ENCODE data around the gene FKBP5.
A peak's percentile ranks its signal among the peaks of the same experiment; 100 is the strongest.
"Not testable (repeated sequence)": the region's sequence is repeated elsewhere in the genome, so short reads cannot be mapped to it uniquely, and the experiment has no call there.

The FKBP5 gene

DNA sequence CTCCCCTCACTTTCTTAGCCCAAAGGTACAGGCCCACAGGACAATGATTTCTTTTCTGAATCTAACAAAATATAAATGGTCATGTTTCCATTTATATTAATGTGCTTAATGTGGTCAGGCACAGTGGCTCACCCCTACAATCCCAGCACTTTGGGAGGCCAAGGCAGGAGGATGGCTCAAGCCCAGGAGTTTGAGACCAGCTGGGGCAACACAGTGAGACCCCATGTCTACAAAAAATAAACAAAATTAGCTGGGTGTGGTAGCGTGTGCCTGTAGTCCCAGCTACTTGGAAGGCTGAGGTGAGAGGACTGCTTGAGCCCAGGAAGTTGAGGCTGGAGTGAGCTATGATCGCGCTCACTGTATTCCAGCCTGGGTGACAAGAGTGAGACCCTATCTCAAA, 98.8 kb downstream of the FKBP5 start:
- DNase-seq (ENCODE audit: low read depth in 1 of 2, low spot score in 1 of 2) = no peak

DNA sequence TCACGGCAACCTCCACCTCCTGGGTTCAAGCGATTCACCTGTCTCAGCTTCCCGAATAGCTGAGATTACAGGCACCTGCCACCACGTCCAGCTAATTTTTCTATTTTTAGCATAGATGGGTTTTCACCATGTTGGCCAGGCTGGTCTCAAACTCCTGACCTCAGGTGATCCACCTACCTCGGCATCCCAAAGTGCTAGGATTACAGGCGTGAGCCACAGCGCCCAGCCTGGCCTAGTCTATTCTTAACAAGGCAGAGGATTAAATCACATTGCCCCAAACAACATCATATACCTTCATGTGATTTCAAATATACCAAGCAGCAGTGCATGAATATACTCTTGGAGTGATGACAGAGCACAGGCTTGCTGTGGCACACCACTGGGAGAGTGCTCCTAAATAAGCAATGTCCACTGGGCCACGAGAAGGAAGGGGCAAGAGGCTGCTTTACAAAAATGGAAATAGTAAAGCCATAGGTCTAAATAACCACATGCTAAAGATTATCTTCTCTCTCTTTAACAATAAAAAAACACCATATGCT, 99.4 kb downstream of the FKBP5 start:
- DNase-seq (ENCODE audit: low read depth in 1 of 2, low spot score in 1 of 2) = no peak

DNA sequence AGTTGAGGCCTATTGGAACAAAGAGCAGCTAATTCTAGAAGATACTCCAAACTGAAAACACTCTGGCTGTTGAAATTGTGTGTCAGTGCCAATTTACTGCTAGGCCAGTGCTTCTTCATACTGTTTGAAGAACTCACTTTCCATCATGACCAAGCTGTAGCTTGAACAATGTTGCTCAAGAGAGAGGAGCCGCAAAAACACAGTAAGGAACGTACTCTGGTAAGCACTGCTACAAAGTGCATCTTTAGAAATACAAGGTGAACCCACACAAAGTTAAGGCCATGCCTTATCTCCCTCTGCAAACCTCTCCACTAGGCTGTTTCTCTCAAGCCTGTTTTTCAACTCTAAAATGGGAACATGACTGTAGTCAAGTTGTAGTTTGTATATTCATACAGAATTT, 101.5 kb downstream of the FKBP5 start:
- DNase-seq (ENCODE audit: low read depth in 1 of 2, low spot score in 1 of 2) = no peak

DNA sequence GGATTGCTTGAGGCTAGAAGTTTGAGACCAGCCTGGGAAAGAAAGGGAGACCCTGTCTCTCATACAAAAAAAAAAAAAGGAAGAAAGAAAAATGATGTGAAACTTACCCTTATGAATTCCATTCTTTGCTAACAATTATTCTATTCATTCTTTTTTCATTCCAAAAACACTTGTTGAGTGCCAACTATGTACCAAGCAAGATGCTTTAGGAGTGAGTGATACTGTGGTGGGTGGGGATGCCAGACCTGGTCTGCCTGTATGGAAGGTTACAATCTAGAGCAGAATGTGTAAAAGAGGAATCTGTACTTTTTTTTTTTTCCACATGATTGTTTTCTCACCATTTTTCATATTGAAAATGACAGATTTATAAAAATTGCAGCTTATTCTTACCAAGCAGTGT, 102.2 kb downstream of the FKBP5 start:
- no peak for DNase-seq (ENCODE audit: low read depth in 1 of 2, low spot score in 1 of 2)

DNA sequence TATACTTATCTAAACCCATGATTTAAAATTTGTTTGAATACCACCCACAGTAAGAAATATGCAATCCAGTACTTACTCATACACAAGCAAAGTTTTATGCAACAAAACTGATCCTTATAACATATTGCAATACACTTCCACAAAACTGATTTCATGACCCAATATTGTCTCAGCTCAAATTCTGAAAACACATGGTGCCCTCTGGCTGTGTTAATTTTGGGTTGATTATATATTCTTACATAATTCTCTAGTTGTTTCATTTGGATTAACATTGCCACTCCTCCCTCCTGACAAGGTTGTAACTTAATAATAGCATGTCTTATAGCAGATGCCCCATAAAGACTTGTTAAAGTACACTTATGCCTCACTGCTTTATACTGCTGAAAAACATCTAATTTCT, 103.1 kb downstream of the FKBP5 start:
- DNase-seq (ENCODE audit: low read depth in 1 of 2, low spot score in 1 of 2) = no peak

DNA sequence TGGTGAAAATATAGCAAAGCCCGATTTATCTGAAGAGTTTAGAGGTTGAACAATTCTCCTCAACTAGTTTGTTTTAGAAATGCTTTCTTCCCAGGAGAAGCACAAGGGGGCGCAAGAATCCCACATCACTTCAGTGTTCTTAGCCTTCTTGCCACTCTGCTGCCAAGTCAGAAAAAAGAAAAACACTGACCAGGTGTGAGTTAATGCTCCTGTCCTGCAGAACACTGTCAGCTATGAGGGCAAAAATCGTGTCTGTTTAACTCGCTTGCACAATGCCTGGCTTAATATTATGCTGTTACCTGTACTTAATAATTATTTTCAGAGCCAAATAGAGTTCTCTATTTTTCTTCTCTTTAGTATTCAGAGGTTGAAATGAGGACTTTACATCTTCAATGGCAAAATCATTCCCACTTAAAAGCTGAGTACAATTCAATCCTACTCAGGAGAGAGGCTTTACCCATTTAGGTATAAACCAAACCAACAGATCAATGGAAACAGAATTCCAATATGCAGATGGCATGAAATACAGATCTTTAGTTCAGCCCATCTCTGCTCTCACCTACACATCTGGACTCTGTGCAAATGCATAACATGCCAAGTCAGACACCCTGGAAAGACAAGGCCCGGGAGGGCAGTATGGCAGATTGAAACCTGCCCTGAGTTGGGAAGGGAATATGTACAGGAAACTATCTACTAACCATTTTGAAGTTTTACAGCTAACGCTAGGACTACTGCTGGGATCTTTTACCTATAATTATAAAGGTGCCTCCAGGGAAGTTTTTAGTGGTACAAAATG, 104.6 kb downstream of the FKBP5 start:
- DNase-seq (ENCODE audit: low read depth in 1 of 2, low spot score in 1 of 2) = peak; percentile 49 to 55

DNA sequence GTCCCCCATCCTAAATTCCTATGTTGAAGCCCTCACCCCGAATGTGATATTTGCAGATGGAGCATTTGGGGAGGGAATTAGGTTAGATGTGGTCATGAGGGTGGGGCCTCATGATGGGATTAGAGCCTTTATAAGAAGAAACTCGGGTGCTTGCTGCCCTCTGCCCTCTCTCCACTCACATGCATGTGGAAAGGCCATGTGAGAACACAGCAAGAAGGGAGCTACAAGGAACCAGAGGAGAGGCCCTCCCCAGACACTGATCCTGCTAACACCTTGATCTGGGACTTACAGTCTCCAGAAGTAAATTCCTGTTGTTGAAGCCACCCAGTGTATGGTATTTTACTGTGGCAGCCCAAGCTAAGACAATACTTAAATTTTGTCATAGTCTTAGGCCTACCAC, 106.4 kb downstream of the FKBP5 start:
- DNase-seq (ENCODE audit: low read depth in 1 of 2, low spot score in 1 of 2) = no peak

DNA sequence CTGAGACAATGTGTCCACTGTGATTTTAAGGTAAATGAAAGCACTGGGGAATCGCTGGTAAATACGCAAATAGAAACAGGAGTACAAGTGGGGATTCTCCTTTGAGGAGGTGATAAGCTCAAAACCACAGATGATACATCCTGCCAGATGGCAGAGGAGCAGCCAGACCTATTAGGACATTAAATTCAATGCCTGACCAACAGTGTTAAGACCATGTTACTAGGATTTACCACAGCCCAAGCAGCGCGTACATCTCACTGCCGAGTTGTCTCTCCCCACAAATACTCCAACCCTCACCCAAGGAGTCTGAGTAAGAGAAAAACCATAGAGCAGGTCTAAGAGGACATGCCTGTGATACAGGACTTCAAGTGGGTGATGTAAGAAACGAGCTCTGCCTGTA, 107.1 kb downstream of the FKBP5 start:
- DNase-seq (ENCODE audit: low read depth in 1 of 2, low spot score in 1 of 2) = no peak

DNA sequence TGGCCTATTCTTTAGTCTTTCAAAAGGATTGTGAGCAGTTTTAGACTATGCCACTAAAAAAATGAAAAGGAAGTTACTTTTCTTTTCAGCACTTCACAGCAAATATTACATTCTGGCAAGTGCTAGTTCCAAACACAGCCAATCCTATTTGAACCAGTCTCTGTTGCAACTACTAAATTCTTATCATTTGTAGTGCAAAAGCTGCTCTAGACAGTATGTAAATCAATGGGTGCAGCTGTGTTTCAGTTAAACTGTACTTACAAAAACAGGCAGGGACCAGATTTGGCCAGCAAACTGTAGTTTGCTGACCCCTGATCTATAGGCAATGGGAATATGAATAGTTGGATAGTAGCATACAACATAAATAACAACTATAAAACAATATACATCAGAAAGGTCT, 107.9 kb downstream of the FKBP5 start:
- no peak for DNase-seq (ENCODE audit: low read depth in 1 of 2, low spot score in 1 of 2)

DNA sequence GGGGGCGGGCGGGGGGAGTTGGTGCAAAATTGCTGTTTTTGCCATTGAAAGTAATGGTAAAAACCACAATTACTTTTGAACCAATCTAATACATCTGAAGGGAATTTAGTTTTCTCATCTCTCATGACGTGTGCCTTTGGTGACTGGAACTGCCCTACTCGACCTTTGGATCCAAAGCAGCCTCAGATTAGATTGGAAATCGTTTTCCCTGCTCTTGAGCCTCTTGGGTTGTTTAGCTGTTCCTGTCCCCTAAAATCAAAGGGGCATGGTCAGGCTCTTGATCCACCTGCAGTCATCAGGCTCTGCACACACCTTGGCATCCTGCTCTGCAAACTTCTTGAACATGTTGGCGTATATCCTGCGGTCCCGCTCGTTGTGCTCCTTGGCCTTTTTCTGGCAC, 112.0 kb downstream of the FKBP5 start:
- no peak for DNase-seq (ENCODE audit: low read depth in 1 of 2, low spot score in 1 of 2)

DNA sequence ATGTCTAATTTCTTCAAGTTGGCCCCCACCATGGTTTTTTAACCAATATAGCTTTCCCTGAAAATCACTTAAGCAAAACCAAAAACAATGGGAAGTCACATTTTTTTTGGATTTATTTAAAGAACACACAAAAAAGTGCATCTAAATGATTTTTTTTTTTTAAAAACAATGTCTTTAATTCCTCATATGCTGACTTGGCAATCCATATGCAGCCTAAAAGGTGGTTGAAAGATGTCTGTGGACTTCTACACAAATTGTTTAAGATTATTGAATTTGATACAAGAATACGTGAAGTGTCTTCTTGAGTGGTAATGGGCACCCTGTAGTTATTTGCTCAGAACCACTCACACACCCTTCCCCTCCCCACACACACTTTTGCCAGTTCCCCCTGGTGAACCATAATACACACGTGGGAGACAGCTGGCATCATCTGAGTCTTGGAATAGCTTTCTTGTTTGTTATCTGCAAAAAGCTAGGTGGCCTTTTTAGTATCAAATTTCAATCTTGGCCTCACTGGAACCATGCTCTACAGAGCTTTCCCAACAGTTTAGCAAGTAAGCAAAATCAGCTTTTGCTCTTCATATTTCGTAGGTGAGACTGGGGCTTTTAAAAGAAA, 115.1 kb downstream of the FKBP5 start:
- DNase-seq (ENCODE audit: low read depth in 1 of 2, low spot score in 1 of 2) = no peak

DNA sequence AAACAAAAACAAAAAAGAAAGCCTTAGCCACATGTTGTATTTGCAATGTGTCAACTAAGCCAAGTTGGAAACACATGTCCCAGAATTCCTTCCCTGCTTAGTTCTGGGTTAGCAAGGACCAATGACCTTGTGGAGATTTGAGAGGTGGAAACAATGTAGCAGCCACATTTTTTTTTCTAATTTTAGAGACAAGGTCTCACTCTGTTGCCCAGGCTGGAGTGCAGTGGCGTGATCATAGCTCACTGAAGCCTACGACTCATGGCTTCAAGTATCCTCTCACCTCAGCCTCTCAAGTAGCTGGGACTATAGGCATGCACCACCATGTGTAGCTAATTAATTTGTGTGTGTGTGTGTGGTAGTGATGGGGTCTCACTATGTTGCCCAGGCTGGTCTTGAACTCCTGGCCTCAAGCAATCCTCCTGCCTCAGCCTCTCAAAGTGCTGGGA, 117.8 kb downstream of the FKBP5 start:
- DNase-seq (ENCODE audit: low read depth in 1 of 2, low spot score in 1 of 2) = not testable (repeated sequence)

DNA sequence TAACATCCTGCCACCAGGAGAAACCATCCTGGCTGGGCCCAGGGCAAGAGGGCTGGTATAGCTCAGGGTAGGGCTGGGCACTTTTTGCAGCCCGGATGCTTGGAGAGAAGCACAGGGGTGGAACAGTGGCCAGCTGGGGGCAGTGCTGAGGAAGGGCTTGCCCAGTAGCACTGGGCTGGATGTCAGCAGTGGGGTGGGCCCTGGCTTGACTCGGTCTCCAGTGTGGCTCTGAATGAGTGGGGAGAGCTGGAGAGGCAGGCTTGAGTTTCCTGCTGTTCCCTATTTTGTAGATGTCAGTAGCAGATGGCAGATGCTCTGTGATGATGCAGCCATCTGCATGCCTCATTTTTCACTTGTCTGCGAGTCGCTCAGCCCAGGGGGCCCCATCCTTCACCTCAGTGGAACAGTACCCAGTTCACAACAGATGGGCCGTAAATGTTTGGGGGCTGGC, 119.7 kb downstream of the FKBP5 start:
- peak in 1 of 2 donors; percentile 5 for DNase-seq (ENCODE audit: low read depth in 1 of 2, low spot score in 1 of 2)

DNA sequence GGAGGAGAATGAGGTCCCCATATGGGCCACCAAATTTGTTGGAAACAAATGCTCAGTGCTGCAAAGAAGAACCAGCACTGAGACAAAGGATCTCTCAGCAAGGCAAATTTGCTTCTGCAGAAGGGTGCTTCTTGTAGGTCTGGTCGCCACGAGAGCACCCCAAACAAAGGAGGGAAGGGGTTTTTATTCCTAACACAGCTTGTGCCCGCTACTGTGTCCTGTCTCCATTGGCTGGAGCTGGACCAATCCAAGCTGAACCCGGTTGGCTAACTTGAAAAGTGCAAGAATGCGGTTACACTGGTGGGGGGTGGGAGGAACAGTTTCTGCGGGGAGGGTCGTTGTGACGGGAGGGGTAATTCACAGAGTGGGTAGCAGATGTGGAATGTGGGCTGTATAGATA, 121.9 kb downstream of the FKBP5 start:
- no peak for DNase-seq (ENCODE audit: low read depth in 1 of 2, low spot score in 1 of 2)

DNA sequence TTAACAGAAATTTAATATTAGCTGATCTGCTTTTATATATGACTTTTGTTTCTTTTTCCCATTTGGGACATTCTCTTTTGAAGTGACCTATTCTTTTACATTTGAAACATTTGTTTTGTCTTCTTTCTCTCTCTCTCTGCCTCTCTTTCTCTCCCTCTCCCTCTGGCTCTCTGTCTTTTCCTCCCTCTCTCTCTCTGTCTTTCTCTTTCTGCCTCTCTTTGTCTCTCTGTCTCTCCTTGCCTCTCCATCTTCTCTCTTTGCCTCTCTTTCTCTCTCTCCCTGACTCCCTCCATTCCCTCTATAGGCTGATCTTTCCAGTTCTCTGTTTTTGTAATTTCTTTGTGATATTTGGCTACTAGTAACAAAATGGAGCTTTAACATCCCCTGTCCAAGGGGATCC, 124.0 kb downstream of the FKBP5 start:
- DNase-seq (ENCODE audit: low read depth in 1 of 2, low spot score in 1 of 2) = no peak

DNA sequence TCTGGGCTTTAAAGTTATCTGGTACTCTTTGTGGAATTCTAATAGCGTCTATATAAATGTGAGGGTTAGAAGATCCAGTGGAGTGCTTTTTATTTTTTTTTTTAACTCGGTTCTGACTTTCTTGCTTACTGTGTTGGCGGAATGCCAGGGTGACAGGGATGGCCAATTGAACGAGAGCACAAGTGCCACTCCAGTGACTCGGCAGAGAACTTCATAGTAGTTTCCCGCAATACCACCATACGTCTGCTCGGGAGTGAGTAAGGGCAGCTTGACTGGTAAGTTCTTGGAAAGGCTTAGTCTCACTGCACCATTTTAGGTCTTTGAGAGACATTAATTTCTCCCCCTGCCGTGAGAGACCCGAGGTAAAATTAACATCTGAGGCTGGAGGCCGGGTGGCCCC, 126.7 kb downstream of the FKBP5 start:
- no peak for DNase-seq (ENCODE audit: low read depth in 1 of 2, low spot score in 1 of 2)

DNA sequence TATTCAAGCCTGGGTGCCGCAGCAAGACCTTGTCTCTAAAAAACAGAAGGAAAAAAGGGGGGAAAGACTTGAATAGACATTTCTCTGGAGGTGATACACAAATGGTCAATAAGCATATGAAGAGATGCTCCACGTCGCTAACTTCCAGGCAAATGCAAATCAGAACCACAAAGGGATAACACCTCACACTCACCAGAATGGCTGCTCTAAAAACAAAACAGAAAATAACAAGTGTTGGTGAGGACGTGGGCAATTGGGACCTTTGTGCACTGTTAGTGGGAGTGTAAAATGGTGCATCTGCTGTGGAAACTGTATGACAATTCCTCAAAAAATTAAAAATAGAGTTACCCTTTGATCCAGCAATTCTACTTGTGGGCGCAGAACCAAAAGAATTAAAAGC, 127.6 kb downstream of the FKBP5 start:
- DNase-seq (ENCODE audit: low read depth in 1 of 2, low spot score in 1 of 2) = no peak

DNA sequence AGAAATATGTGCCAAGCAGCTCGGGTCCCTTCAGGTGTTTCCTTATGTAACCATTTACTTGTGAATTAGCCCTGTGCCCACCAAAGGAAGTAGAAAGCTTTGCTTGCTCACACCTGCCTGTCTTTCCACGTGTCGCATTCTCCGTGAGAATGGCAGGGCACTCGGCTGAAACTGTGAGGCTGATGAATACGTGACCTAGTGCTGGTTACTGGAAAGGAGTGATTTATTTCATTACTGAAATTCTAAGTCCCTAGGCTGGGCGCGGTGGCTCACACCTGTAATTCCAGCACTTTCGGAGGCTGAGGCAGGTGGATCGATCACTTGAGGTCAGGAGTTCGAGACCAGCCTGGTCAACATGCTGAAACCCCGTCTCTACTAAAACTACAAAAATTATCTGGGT, 130.1 kb downstream of the FKBP5 start:
- DNase-seq (ENCODE audit: low read depth in 1 of 2, low spot score in 1 of 2) = no peak

DNA sequence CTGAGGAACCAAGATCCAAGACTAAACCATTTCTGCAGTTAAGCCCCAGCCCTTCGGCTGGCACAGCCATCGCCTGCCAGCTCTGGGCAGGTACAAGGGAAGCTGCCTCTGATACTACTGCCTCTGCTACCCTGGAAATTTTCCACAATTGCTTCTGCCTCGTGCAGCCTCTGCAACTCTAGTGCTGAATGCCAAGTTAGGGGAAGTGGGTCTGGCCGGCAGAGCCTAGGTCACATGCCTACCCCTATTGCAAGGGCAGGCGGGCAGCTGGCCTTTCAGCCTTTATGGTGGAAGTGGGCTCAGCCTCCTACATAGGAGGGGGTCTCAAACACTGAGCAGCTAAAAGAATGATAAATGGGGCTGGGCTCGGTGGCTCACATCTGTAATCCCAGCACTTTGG, 131.5 kb downstream of the FKBP5 start:
- no peak for DNase-seq (ENCODE audit: low read depth in 1 of 2, low spot score in 1 of 2)

DNA sequence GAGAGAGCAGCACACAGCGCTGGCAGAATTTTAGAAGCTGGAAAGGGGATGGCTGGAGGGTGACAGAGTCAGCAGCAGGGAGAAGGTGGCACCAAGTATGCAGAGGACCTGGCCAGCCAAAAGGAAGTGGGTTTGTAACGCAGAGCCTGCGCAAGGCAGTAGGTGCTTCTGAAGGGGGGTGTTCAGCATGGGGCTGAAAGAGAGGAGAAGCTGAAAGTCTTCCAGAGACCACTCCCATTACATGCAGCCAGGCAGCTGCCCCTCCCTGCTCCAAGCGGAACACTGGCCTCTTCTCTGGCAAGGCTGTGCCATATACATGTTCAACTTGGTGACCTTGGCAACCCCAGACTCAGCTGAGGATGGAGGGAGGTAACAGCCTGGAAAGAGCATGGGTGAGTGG, 133.9 kb downstream of the FKBP5 start:
- DNase-seq (ENCODE audit: low read depth in 1 of 2, low spot score in 1 of 2) = no peak

DNA sequence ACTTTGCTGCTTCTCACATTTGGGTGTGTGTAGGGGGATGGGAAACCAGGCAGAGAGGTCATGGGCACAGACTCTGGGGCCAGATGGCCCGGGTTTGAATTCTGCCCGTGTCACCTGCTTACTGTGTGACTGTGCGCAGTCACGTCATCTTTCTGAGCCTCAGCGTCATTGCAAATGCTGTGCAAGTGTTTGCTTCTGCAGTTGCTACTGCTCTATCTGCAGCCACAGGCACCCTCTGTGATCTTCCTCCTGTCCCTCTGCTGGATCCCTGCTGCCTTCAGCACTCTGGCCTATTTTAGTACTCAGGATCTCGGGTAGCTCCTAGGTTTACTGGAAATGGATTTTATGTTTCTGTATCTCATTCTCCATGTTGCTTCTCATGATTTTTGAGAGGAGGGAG, 135.4 kb downstream of the FKBP5 start:
- no peak for DNase-seq (ENCODE audit: low read depth in 1 of 2, low spot score in 1 of 2)

DNA sequence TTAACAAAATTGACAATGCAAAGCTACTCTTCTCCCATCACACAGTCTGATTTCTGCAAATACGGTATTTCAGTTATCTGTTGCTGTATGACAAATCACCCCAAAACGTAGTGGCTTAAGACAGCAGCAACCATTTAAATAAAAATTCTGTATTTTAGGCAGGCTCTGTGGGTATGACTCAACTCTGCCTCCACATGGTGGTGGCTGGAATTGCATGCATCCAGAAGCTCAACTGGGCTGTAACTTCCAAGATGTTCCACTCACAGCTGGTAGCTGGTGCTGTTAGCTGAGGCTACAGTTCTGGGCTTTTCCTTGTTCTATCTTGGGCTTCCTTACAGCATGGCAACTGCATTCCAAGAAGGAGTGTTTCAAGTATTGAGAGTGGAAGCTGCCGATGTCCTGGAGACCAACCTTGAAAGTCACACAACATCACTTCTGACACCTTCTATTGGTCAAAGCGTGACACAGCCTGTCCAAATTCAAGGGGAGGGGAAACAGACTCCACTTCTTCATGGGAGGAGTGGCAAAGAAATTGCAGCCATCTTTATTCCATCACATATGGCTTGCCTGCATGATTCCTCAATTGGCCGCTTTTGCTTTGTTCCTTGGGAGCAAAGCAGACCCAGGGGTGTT, 136.3 kb downstream of the FKBP5 start:
- DNase-seq (ENCODE audit: low read depth in 1 of 2, low spot score in 1 of 2) = peak; percentile 30 to 39
